Measurements from ENCODE around the gene GALM. TPM values are rescaled to one million over a fixed set of nuclear protein-coding genes. Genes with fewer than 3 reads are reported as not detected.

The GALM gene
- total RNA-seq, 1 experiment from 2014 or later: 10.0 TPM

- Mint-ChIP-seq H3K27me3 (ENCODE audit: low read depth) (no peaks in the 10 kb centered on the region), H3K9me3 (peaks cover 8 to 9% of the 10 kb centered on the region in 2 experiments), H3K36me3 (ENCODE audit: insufficient read depth in 1 of 3, low read depth in 3 of 3) (peaks cover 42 to 66% (median 47%) of the 10 kb centered on the region in 3 experiments), H3K27ac (no peak overlapping the region), H3K4me1 (peaks cover 7 to 16% of the 10 kb centered on the region in 2 experiments), H3K4me3 (no peak overlapping the region)
- Histone ChIP-seq H2BK15ac (ENCODE audit: low read depth, low read length) (no peak overlapping the region), H3K79me2 (ENCODE audit: insufficient read depth, low read length) (no peaks in the 10 kb centered on the region), H3K56ac (ENCODE audit: insufficient read length, low read depth, low read length) (no peak overlapping the region), H3K27me3 (ENCODE audit: insufficient read depth, low read length) (no peaks in the 10 kb centered on the region), H3T11ph (ENCODE audit: low read length) (no peak overlapping the region), H3K4ac (ENCODE audit: low read depth, low read length) (no peak overlapping the region), H4K91ac (ENCODE audit: insufficient read length, low read depth, low read length) (no peak overlapping the region), H4K8ac (replicated peaks; ENCODE audit: insufficient read length, low read depth, low read length) (no peak overlapping the region), H3K14ac (ENCODE audit: insufficient read depth, low read length) (no peak overlapping the region), H2BK5ac (ENCODE audit: insufficient read length, low read length) (no peak overlapping the region), H3K9me3 (ENCODE audit: control insufficient read depth, low read depth, low read length) (no peaks in the 10 kb centered on the region), H2BK20ac (ENCODE audit: low read depth, low read length, poor library complexity, severe bottlenecking) (no peak overlapping the region), H3K4me1 (ENCODE audit: insufficient read depth, low read length) (peaks cover 7% of the 10 kb centered on the region; the same call in 1 of the 2 replicates), H3K79me1 (ENCODE audit: insufficient read depth, low read depth, low read length, poor library complexity, severe bottlenecking) (no peaks in the 10 kb centered on the region), H3K9ac (ENCODE audit: extremely low read depth, insufficient read length, low read length) (no peak overlapping the region), H3K4me2 (ENCODE audit: insufficient read depth, insufficient read length, low read length) (no peak overlapping the region), H2BK120ac (ENCODE audit: low read depth, low read length, poor library complexity, severe bottlenecking) (no peak overlapping the region), H2BK12ac (ENCODE audit: insufficient read length, low read depth, low read length) (no peak overlapping the region), H2AFZ (ENCODE audit: low read length) (no peak overlapping the region), H2AK5ac (ENCODE audit: insufficient read length, low read length) (no peak overlapping the region), H4K20me1 (ENCODE audit: control insufficient read depth, insufficient read depth, insufficient read length) (no peaks in the 10 kb centered on the region), H3K18ac (ENCODE audit: insufficient read length, low read depth, low read length) (no peak overlapping the region), H3K23me2 (ENCODE audit: insufficient read length, low read depth, low read length, poor library complexity, severe bottlenecking) (no peaks in the 10 kb centered on the region), H3K23ac (ENCODE audit: insufficient read length, low read depth, low read length) (no peak overlapping the region), H3K27ac (ENCODE audit: insufficient read length, low read depth, low read length) (no peak overlapping the region), H4K5ac (ENCODE audit: insufficient read length, low read depth, low read length) (no peak overlapping the region)
- TF ChIP-seq, protein P1, sequence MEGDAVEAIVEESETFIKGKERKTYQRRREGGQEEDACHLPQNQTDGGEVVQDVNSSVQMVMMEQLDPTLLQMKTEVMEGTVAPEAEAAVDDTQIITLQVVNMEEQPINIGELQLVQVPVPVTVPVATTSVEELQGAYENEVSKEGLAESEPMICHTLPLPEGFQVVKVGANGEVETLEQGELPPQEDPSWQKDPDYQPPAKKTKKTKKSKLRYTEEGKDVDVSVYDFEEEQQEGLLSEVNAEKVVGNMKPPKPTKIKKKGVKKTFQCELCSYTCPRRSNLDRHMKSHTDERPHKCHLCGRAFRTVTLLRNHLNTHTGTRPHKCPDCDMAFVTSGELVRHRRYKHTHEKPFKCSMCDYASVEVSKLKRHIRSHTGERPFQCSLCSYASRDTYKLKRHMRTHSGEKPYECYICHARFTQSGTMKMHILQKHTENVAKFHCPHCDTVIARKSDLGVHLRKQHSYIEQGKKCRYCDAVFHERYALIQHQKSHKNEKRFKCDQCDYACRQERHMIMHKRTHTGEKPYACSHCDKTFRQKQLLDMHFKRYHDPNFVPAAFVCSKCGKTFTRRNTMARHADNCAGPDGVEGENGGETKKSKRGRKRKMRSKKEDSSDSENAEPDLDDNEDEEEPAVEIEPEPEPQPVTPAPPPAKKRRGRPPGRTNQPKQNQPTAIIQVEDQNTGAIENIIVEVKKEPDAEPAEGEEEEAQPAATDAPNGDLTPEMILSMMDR (conservative IDR thresholded peaks at IDR 0.05): no peak
- no peak for DNase-seq
- no CpG with 5 or more reads among the region's 2 CpGs for WGBS (ENCODE audit: extremely low coverage, insufficient read length, low lambda C conversion rate)
These were observed 73.6 kb downstream of the GALM start for GRCh38 chr2:38739524-38739923.

All from H9 (cell line).